ENCODE results near the gene PRPF31.

DNA sequence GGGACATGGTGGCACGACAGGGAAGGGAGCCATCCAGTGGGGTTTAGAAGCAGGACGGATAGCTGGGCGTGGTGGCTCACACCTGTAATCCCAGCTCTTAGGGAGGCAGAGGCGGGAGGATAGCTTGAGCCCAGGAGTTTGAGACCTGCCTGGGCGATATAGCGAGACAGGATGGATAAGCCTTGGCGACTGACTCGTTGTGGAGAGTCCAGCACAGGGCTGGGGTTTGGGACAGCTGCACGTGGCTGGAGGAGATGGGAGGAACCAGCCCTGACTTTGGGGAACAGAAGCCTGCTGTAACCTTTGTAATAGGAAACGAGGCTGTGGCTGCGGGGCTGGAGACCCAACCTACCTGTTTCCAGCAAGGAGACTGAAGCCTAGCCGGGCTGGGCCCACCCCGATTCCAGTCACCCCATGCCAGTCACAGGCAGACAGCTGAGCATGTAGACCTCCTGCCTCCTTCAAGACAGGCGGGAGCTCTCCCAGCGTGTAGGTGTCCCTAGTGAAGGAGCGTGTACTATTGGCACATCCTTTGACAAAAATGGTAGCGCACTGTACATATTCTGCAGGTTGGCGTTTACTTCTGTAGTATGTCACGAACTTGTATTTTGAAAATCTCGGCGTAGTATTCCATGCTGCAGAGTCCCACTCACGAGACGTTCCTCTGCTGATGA is 35.9 kb downstream of the PRPF31 start:
- TF ChIP-seq, protein P1, sequence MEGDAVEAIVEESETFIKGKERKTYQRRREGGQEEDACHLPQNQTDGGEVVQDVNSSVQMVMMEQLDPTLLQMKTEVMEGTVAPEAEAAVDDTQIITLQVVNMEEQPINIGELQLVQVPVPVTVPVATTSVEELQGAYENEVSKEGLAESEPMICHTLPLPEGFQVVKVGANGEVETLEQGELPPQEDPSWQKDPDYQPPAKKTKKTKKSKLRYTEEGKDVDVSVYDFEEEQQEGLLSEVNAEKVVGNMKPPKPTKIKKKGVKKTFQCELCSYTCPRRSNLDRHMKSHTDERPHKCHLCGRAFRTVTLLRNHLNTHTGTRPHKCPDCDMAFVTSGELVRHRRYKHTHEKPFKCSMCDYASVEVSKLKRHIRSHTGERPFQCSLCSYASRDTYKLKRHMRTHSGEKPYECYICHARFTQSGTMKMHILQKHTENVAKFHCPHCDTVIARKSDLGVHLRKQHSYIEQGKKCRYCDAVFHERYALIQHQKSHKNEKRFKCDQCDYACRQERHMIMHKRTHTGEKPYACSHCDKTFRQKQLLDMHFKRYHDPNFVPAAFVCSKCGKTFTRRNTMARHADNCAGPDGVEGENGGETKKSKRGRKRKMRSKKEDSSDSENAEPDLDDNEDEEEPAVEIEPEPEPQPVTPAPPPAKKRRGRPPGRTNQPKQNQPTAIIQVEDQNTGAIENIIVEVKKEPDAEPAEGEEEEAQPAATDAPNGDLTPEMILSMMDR (conservative IDR thresholded peaks at IDR 0.05; ENCODE audit: low read length): no peak
- no peak for TF ChIP-seq EZH2phosphoT487 (IDR thresholded peaks at IDR 0.05; ENCODE audit: borderline replicate concordance, low read depth, low read length)
